Stimulated activated CD4-positive, alpha-beta T cell treated with anti-CD3 and anti-CD28 coated beads, Interleukin-15, amount 100 ng/mL, for 48 hours (primary cell): ENCODE results near the gene GAN.

ENCODE experiments used
- DNase-seq, 2 donors: peaks; one replicate each; pipeline ENCODE4 v3.0.0-alpha.2; 2020; ENCODE audit warnings: low read depth in 2 of 2

Gene GAN

DNA sequence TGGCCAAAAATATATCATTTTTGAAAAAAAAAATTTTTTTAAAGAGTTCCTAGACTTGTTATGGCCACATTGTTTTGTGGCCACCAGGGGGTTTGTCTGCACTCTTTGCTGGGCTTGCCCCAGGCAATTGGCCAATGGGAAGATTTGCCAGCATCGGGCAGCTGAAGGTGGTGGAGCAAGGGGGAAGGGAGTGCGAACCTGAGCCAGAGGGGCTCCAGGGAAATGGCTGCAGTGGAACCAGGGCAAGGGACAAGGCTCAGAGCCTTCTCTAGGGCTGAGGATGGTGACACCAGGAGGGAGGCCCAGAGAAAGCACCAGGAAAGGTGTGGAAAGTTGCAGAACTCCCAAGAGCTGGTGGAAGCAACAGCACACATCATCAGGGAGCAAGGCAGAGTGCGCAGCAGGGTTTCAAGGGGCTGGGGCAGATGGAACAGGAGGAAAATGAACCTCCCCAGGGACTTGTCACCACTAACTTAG is 114.3 kb downstream of the GAN start:
- DNase-seq, result no peak

DNA sequence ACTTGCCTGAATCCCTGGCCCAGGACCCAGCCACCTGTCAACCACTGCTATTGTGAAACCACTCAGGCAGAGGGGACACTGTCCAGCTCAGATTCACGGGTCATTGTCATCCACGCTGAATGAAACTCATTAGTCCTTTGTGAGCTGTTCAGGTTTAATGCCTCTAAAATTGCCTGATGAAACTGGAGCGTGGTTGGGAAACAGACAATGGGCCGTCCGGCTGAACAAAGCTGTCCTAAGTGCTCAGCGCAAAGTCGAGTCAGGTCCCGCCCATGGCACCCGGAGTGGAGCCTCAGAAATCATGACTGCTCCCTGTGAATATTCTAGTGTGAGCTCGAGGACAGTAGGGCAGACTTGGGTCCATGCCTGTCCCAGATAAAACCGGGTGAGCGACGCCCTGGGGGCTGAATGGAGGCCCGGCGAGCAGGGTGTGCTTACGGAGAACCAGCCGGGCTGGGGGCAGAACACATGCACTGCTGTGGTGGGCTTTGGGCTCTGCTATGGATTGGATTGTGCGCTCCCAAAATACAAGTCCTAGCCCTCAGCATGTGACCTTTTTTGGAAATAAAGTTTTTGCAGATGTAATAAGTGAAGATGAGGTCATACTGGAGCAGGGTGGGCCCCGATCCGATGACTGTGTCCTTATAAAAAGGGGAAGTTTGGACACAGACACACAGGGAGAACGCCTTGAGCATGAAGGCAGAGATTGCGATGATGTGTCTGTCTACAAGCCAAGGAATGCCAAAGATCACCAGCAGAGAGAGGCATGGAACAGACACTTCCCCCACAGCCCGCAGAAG is 117.0 kb downstream of the GAN start:
- DNase-seq, result no peak

- DNase-seq, result no peak
These were observed 118.3 kb downstream of the GAN start for GRCh38 chr16:81432937-81433557.

- DNase-seq, result no peak
These were observed 120.3 kb downstream of the GAN start for GRCh38 chr16:81435103-81435502.

DNA sequence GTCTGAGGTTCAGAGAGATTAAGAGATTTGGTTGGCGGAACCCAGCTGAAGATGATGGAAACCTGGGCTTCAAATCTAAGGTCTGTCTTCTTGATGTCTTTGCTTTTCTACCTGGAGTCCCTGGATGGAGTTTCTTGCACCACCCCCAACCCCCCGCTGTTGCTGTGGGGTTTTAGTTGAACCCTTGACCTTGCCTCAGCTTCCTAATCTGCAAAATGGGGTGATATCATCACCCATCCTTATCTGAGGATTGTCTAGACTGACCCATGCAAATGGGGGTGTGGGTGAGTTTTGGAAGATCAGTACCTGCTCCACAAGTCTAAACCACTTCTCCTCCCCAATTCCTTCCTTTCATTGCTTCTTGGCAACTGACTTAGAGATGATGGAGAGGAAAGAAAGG is 120.8 kb downstream of the GAN start:
- DNase-seq, result no peak

DNA sequence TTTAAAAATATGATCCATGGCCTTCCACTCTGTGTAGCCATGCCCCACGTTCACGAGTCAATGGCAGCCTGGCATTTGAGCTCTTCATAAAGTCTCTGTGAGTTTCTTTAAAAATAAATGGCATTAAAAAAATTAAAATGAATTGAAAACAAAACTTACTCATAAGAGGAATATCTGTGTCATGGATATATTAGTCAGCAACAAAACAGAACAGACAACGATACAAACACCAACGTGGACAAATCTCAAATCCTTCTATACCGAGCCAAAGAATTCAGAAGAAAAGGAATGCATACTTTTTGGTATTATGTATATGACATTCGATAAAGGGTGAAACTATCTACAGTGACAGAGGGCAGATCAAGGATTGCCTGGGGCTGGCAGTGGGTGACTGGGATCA is 121.6 kb downstream of the GAN start:
- no peak for DNase-seq

GRCh38 chr16:81437865-81438264 is 123.1 kb downstream of the GAN start:
- no peak for DNase-seq
